H9 (cell line): ENCODE results near the gene PABPC3. TPM values are rescaled to one million over a fixed set of nuclear protein-coding genes. Genes with fewer than 3 reads are reported as not detected.

Experiments used
- DNase-seq: peaks from one replicate; pipeline ENCODE4 v3.0.0-alpha.2; 2017
- H2AFZ ChIP-seq: one replicate; pipeline ENCODE4 v1.6.1; 2013; ENCODE audit warnings: mild to moderate bottlenecking, low read length, control low read depth, moderate library complexity
- H2AK5ac ChIP-seq: 2 replicates; pipeline ENCODE4 v1.6.1; 2013; ENCODE audit warnings: low read length, control low read depth, mixed read lengths; ENCODE audit not compliant: insufficient read length
- H2BK120ac ChIP-seq: one replicate; pipeline ENCODE4 v1.6.1; 2013; ENCODE audit warnings: low read depth, mild to moderate bottlenecking, low read length, control low read depth, inconsistent platforms; ENCODE audit not compliant: poor library complexity, severe bottlenecking
- H2BK12ac ChIP-seq: 2 replicates; pipeline ENCODE4 v1.6.1; 2013; ENCODE audit warnings: low read length, control low read depth, mixed read lengths, low read depth; ENCODE audit not compliant: insufficient read length
- H2BK15ac ChIP-seq: 2 replicates; pipeline ENCODE4 v1.6.1; 2013; ENCODE audit warnings: low read depth, low read length, control low read depth
- H2BK20ac ChIP-seq: one replicate; pipeline ENCODE4 v1.6.1; 2013; ENCODE audit warnings: low read depth, mild to moderate bottlenecking, low read length, control low read depth, inconsistent platforms; ENCODE audit not compliant: poor library complexity, severe bottlenecking
- H2BK5ac ChIP-seq: 2 replicates; pipeline ENCODE4 v1.6.1; 2013; ENCODE audit warnings: low read length, control low read depth, mixed read lengths; ENCODE audit not compliant: insufficient read length
- H3K14ac ChIP-seq: 2 replicates; pipeline ENCODE4 v1.6.1; 2013; ENCODE audit warnings: low read length, control low read depth; ENCODE audit not compliant: insufficient read depth
- H3K18ac ChIP-seq: 2 replicates; pipeline ENCODE4 v1.6.1; 2013; ENCODE audit warnings: low read depth, mild to moderate bottlenecking, mixed read lengths, low read length, control low read depth; ENCODE audit not compliant: insufficient read length
- H3K23ac ChIP-seq: 2 replicates; pipeline ENCODE4 v1.6.1; 2013; ENCODE audit warnings: low read length, control low read depth, mixed read lengths, low read depth; ENCODE audit not compliant: insufficient read length
- H3K23me2 ChIP-seq: 2 replicates; pipeline ENCODE4 v1.6.1; 2013; ENCODE audit warnings: low read depth, mild to moderate bottlenecking, mixed read lengths, low read length, control low read depth; ENCODE audit not compliant: insufficient read length, poor library complexity, severe bottlenecking
- H3K27ac ChIP-seq: 2 replicates; pipeline ENCODE4 v1.5.1; 2013; ENCODE audit warnings: low read length, control low read depth, mixed read lengths, low read depth; ENCODE audit not compliant: insufficient read length
- H3K27me3 ChIP-seq: 2 replicates; pipeline ENCODE4 v1.6.1; 2013; ENCODE audit warnings: low read length, control low read depth, inconsistent platforms; ENCODE audit not compliant: insufficient read depth
- H3K4ac ChIP-seq: 2 replicates; pipeline ENCODE4 v1.6.1; 2013; ENCODE audit warnings: low read depth, mild to moderate bottlenecking, control low read depth, inconsistent platforms, low read length, moderate library complexity
- H3K4me1 ChIP-seq: 2 replicates; pipeline ENCODE4 v1.6.1; 2013; ENCODE audit warnings: low read length, control low read depth, inconsistent platforms; ENCODE audit not compliant: insufficient read depth
- H3K4me2 ChIP-seq: 2 replicates; pipeline ENCODE4 v1.6.1; 2013; ENCODE audit warnings: low read length, control low read depth, mixed read lengths; ENCODE audit not compliant: insufficient read length, insufficient read depth
- H3K56ac ChIP-seq: 2 replicates; pipeline ENCODE4 v1.6.1; 2013; ENCODE audit warnings: low read depth, mild to moderate bottlenecking, mixed read lengths, low read length, control low read depth; ENCODE audit not compliant: insufficient read length
- H3K79me1 ChIP-seq: 2 replicates; pipeline ENCODE4 v1.6.1; 2013; ENCODE audit warnings: low read depth, mild to moderate bottlenecking, moderate library complexity, low read length, control low read depth, inconsistent platforms; ENCODE audit not compliant: insufficient read depth, poor library complexity, severe bottlenecking
- H3K79me2 ChIP-seq: 2 replicates; pipeline ENCODE4 v1.6.1; 2013; ENCODE audit warnings: low read length, control low read depth, inconsistent platforms; ENCODE audit not compliant: insufficient read depth
- H3K9ac ChIP-seq: 2 replicates; pipeline ENCODE4 v1.6.1; 2013; ENCODE audit warnings: low read length, control low read depth, mixed read lengths; ENCODE audit not compliant: insufficient read length; ENCODE audit errors: extremely low read depth
- H3K9me3 ChIP-seq: one replicate; pipeline ENCODE4 v1.6.1; 2013; ENCODE audit warnings: low read depth, low read length, inconsistent platforms; ENCODE audit not compliant: control insufficient read depth
- H3T11ph ChIP-seq: one replicate; pipeline ENCODE4 v1.6.1; 2013; ENCODE audit warnings: mild to moderate bottlenecking, low read length, control low read depth, inconsistent platforms
- H4K20me1 ChIP-seq: one replicate; pipeline ENCODE4 v1.6.1; 2013; ENCODE audit not compliant: control insufficient read depth, insufficient read length, insufficient read depth
- H4K5ac ChIP-seq: 2 replicates; pipeline ENCODE4 v1.6.1; 2013; ENCODE audit warnings: low read depth, mild to moderate bottlenecking, mixed read lengths, low read length, control low read depth; ENCODE audit not compliant: insufficient read length
- H4K8ac ChIP-seq: replicated peaks from 2 replicates; pipeline ENCODE4 v1.6.1; 2013; ENCODE audit warnings: low read length, control low read depth, mixed read lengths, low read depth; ENCODE audit not compliant: insufficient read length
- H4K91ac ChIP-seq: 2 replicates; pipeline ENCODE4 v1.6.1; 2013; ENCODE audit warnings: low read depth, mild to moderate bottlenecking, moderate library complexity, mixed read lengths, low read length, control low read depth; ENCODE audit not compliant: insufficient read length
- H3K27ac Mint-ChIP-seq, 3 experiments: 2 replicates in 2 of 3; 3 replicates in 1 of 3; pipeline ENCODE4 v1.8.0; 2020 to 2021; ENCODE audit warnings: mixed read lengths in 3 of 3, mild to moderate bottlenecking in 1 of 3, moderate library complexity in 1 of 3
- H3K27me3 Mint-ChIP-seq: 2 replicates; pipeline ENCODE4 v1.8.0; 2021; ENCODE audit warnings: low read depth, mild to moderate bottlenecking, moderate library complexity, mixed read lengths
- H3K36me3 Mint-ChIP-seq, 3 experiments: 2 replicates in 2 of 3; 3 replicates in 1 of 3; pipeline ENCODE4 v1.8.0; 2020 to 2021; ENCODE audit warnings: low read depth in 3 of 3, mixed read lengths in 3 of 3; ENCODE audit not compliant: insufficient read depth in 1 of 3
- H3K4me1 Mint-ChIP-seq, 2 experiments: 2 replicates each; pipeline ENCODE4 v1.8.0; 2020; ENCODE audit warnings: mixed read lengths in 2 of 2
- H3K4me3 Mint-ChIP-seq, 2 experiments: 2 replicates in 1 of 2; 3 replicates in 1 of 2; pipeline ENCODE4 v1.8.0; 2020 to 2021; ENCODE audit warnings: mild to moderate bottlenecking in 2 of 2, mixed read lengths in 2 of 2, moderate library complexity in 1 of 2
- H3K9me3 Mint-ChIP-seq, 2 experiments: 2 replicates in 1 of 2; 3 replicates in 1 of 2; pipeline ENCODE4 v1.8.0; 2020; ENCODE audit warnings: mild to moderate bottlenecking in 2 of 2, mixed read lengths in 2 of 2, moderate library complexity in 1 of 2
- CTCF ChIP-seq: fragments of 200-600 bp; sonication (generic); conservative IDR thresholded peaks from 3 replicates; pipeline ENCODE4 v1.8.0; 2021; ENCODE audit warnings: antibody characterized with exemption, mild to moderate bottlenecking
- WGBS: extraction: QIAGEN DNeasy Blood & Tissue Kit; methylation state at CpG from one replicate; pipeline ENCODE4 v1.1.7; 2013; ENCODE audit warnings: missing lambda C conversion rate, low lambda C conversion rate, mixed read lengths; ENCODE audit not compliant: insufficient read length; ENCODE audit errors: extremely low coverage; 5-methylcytosine and 5-hydroxymethylcytosine counted together
- total RNA-seq: library from RNA; stranded (reverse); gene quantifications from 2 replicates; pipeline ENCODE4 v1.2.1, GENCODE V29; 2021

PABPC3 gene
- total RNA-seq, 1 experiment from 2014 or later: 0.31 TPM

GRCh38 chr13:25143706-25144105 lies 47.8 kb downstream of the PABPC3 start:
- Mint-ChIP-seq H3K4me3 (no peak overlapping the region), H3K9me3 (peaks cover 0 to 11% of the 10 kb centered on the region in 2 experiments; a peak in 4 of 5 replicates), H3K4me1 (peaks cover 7 to 13% of the 10 kb centered on the region in 2 experiments; a peak in 3 of 4 replicates), H3K27me3 (peaks cover 4% of the 10 kb centered on the region), H3K36me3 (peaks cover 0 to 7% (median 0%) of the 10 kb centered on the region in 3 experiments; a peak in 1 of 7 replicates), H3K27ac (no peak overlapping the region)
- peaks cover 3% of the 10 kb centered on the region; the same call in 1 of the 2 replicates for H3K4me1 ChIP-seq
- no peak overlapping the region for H3K23ac ChIP-seq
- no peaks in the 10 kb centered on the region for H3K79me2 ChIP-seq
- DNase-seq: no peak
- no peak overlapping the region for H3K14ac ChIP-seq
- H2AK5ac ChIP-seq: no peak overlapping the region
- no peak overlapping the region for H2BK12ac ChIP-seq
- H3K23me2 ChIP-seq: no peaks in the 10 kb centered on the region
- no peak overlapping the region for H4K5ac ChIP-seq
- H2BK20ac ChIP-seq: no peak overlapping the region
- no peak overlapping the region for H3K56ac ChIP-seq
- no peak overlapping the region for H2BK15ac ChIP-seq
- H3K79me1 ChIP-seq: no peaks in the 10 kb centered on the region
- no CpG with 5 or more reads among the region's 7 CpGs for WGBS
- no peak overlapping the region for H3K9ac ChIP-seq
- no peak overlapping the region for H3K4me2 ChIP-seq
- no peaks in the 10 kb centered on the region for H3K9me3 ChIP-seq
- H3T11ph ChIP-seq: no peak overlapping the region
- no peaks in the 10 kb centered on the region for H4K20me1 ChIP-seq
- H3K27ac ChIP-seq: no peak overlapping the region
- H2BK5ac ChIP-seq: no peak overlapping the region
- H4K91ac ChIP-seq: no peak overlapping the region
- no peak for TF ChIP-seq CTCF
- no peak overlapping the region for H2BK120ac ChIP-seq
- no peak overlapping the region for H3K18ac ChIP-seq
- no peaks in the 10 kb centered on the region for H3K27me3 ChIP-seq
- H4K8ac ChIP-seq: no peak overlapping the region
- H3K4ac ChIP-seq: no peak overlapping the region
- no peak overlapping the region for H2AFZ ChIP-seq
